GM18505 (cell line): ENCODE results near the gene APCDD1L.
"Not testable (repeated sequence)": the region's sequence is repeated elsewhere in the genome, so short reads cannot be mapped to it uniquely, and the experiment has no call there.

ENCODE experiments used
- ATAC-seq: cut with Tn5 transposase; IDR thresholded peaks from one replicate; pipeline ENCODE4 v1.9.1; 2021; ENCODE audit not compliant: unreplicated experiment
- POLR2A ChIP-seq: IDR thresholded peaks from 4 replicates; pipeline ENCODE4 v1.6.1; 2011; ENCODE audit warnings: borderline replicate concordance; ENCODE audit not compliant: insufficient read depth, insufficient read length; ENCODE audit errors: extremely low read depth

APCDD1L gene

DNA sequence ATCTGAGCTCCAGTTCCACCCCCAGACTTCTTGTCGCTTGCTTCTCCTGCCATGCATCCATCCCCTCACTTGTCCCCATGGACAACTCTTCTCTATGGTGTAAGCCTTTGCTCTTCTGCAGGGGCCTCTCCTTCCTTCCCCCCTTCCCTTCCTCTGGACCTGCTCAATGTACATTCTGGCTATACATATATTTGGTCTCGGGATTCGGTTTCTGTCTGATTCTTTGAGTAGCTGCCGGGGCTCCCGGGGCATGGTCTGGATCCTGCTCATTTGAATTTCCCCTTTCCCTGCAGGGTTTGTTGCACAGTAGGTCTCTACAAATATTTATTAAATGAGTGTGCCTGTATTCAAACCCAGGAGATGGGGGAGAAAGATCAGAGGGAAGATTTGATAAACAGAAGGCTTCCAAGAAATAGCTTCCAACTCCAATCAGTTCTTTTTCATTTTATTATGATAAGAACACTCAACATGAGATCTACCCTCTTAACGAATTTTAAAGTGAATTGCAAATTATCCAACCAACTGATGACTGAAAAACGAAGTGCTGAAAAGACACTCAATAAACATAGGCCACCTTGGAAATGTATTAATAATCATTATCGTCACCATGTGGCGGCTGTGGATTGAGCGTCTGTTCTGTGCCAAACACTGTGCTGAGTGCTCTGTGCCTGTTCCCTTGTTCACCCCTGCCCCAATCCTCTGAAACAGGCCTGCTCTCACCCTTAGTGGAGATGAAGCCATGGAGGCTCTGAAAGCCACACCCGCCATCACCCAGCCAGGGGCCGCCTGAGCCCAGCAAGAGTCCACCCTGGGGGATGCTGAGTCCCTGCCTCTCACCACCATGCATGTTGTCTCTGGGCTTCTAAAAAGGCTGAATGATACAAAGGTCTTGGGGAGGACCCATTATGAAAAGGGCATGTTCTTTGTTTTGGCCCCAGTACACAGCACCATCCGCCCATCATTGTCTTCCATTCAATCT is 34.3 kb upstream of the APCDD1L start:
- no peak for ATAC-seq
- TF ChIP-seq POLR2A = no peak

DNA sequence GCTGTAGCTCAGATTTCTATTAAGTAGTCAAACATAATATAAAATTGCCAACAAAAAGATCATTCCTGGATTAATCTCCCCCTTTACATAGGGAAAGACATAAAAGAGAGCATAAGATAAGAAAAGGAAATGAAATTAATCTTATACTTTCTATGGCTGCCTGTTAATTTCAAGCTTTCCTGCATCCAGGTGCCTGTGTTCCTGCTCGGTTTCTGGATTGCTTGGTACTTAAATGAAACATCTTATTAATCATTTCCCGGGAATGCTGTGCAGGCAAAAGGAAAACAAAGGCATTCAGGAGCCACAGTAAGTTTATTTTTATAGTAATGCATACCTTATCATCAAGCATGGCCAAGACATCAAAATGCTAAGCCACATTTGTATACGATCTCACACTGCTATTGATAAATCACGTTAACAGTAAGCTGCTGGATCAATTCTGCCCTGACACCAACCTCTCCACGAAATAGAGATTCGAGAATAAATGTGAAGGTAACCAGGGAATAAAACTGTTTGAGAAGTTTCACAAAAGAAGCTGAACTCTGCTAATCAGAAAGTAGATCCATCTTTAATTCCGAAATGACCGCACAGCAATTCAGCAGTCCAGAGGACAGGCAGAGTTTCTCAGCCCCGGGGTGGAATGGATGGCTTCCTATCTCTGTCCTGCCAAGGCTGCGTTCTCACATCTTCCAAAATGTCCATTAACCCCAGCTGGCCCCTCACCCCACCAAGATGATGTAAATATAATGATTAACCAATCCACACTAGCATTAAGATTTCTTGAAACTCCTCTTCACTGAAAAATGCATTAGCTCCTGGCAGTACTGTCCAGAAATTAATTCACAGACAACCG is 32.6 kb upstream of the APCDD1L start:
- TF ChIP-seq POLR2A = no peak
- ATAC-seq = no peak

DNA sequence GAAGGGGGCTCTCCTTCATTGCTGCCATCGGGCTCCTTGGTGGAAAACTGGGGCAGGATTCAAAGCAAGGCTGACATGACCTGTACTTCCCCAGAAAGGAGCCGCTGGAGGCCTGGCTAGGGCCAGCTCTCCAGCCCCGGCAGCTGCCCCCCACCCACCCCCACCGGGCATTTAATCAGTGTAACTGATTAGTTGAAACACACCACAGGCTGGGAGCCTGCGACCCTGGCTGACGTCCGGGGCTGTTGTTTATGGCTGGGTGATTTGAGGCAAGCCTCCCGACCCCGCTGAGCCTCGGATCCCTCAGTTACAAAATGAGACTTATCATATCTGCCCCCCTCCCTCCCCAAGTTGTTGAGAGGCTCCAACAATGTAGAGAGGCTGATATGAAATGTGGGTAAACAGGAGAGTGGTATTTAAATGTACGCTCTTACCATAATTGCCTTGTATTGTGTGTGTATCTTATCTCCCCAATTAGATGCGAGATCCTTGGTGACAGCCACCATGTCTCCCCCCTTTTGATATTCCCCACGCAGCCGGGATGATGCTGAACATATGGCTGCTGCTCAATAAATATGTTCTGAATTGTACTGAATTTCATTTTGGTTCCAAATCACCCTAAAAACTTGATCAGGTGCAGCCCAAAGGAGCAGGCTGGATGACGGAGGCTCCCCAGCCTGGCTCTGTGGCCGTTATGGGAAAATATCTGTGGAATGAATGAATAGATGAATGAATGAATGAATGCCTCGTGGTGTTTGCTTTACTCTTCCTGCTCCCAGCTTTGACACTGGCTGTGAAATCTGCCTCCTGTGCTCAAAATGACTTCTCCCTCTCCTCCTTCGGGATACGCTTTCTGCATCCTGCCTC is 31.8 kb upstream of the APCDD1L start:
- TF ChIP-seq POLR2A = no peak
- ATAC-seq = no peak

DNA sequence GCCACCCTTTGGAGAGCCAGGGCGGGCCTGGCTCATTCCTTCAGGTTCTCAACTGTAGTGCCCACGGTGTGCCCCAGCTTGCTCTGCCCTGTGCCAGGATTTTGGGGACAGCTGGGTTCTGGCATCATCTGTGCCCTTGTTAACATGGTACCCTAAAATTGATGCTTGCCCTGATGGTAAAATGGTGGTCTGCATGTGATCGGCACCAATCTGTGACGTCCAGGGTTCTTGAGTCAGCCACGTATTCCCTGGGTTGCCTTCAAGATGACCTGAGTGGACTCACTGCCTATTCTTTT is 31.2 kb upstream of the APCDD1L start:
- no peak for TF ChIP-seq POLR2A
- ATAC-seq = no peak

DNA sequence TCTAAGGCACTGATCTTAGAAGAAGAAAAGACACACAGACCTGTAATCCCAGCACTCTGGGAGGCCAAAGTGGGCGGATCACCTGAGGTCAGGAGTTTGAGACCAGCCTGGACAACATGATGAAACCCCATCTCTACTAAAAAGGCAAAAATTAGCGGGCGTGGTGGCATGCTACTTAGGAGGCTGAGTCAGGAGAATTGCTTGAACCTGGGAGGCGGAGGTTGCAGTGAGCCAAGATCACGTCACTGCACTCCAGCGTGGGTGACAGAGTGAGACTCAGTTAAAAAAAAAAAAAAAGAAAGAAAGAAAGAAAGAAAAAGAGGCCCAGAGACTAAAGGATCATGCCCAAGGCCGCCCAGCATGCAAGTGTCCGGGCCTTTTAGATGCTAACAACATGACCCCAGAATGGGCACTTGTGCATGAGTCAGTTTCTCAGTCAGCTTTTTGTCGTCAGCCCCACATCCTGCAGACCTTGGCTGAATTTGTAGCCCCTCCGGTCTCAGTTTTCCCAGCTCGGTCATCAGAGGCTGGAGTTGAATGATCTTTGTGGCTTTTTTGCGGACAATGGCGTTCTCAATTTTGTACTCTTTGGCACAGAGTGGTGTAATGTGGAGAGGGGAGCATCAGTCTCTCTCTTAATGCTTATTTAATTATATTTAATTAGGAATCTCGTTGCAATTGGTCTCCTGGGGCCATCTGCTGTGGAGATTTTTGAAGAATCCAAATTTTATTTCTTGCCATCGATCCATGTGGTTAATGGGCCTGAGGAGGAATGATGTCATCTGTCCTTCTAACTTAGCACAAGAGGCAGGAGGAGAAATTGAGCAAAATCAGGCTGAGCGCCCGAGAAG is 30.6 kb upstream of the APCDD1L start:
- TF ChIP-seq POLR2A = no peak
- ATAC-seq = no peak

DNA sequence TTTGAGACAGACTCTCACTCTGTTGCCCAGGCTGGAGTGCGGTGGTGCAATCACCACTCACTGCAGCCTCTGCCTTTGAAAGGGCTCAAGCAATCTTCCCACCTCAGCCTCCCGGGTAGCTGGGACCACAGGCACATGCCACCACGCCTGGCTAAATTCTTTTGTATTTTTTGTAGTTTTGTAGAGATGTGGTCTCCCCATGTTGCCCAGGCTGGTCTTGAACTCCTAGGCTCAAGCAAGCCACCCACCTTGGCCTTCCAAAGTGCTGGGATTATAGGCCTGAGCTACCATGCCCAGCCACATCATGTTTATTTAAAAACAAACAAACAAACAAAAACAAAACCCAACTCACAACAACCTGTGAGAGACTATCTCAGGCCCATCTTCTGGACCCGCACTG is 29.7 kb upstream of the APCDD1L start:
- ATAC-seq = no peak
- no peak for TF ChIP-seq POLR2A

DNA sequence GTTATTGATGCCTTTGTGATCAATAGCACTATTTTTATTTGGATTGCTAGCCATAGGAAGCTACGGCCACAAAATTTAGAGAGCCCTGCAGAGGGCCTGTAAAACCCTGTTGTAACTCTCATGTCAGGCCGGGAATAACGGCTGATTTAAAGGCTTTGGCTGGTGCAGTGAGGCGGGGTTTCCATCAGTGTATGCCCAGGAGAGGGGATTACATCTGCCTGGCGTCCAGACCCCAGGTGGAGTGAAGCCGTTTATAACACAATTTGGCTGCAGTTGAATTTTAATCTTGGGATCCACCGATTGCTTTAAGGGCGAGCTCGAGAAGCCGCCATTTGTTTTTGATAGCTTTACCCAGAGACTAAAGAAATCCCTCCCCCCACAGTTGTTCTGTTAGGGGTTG is 29.1 kb upstream of the APCDD1L start:
- TF ChIP-seq POLR2A = no peak
- no peak for ATAC-seq

DNA sequence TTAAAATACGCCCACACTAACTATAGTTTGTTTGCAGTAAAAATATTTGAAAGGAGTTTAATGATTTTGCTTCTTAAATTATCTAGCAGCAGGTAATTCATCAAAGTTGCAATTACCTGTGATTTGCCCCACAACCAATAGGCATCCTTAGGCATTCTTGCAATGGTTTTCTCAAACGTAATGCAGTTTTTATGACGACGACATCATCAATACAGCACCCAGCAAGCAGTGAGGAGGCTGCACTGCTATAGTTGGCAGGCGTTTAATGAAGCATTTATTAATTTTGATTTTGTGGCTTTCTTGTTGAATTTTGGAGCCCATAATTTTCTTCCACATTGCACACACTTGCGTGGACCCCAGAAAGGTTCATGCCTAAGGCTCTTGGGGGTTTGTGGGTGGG is 28.1 kb upstream of the APCDD1L start:
- no peak for ATAC-seq
- TF ChIP-seq POLR2A = no peak

DNA sequence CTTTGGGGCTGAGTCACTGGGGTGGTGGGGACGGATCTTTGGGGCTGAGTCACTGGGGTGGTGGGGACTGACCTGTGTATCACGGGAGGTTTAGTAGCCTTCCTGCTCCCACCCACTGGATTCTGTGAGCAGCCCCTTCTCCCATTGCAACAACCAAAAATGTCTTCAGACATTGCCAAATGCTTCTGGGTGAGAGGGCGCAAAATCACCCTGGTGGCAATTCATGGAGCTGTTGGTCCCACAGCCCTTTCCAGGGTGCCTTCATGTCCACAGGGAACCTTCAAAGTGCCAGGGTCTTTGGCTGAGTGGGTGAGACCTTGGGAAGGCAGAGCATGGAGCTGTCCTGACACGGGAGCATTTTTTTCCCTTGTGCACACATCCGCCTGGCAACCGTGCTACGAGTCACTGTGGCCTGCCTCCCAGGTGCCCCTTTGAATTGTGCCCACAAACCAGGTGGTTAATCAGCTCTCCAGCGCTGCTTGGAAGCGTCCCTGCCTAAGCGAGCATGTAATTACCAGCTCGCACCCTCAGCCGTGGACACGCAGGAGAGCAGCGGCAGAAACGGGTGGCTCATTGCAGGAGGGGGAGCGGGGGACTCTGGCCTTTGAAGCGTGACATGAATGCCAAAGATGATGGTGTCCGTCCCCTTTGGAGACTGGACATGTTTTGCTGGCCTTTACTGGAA is 27.4 kb upstream of the APCDD1L start:
- ATAC-seq = no peak
- no peak for TF ChIP-seq POLR2A

DNA sequence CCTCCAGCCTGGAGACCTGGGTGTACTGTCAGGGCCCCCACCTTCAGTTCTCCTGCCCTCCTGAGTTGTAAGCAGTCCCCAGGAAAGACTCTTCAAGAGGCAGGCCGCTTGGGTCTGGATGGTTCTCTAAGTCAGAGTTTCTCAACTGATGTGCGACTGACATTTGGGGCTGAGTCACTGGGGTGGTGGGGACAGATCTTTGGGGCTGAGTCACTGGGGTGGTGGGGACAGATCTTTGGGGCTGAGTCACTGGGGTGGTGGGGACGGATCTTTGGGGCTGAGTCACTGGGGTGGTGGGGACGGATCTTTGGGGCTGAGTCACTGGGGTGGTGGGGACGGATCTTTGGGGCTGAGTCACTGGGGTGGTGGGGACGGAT is 26.8 kb upstream of the APCDD1L start:
- not testable (repeated sequence) for ATAC-seq

DNA sequence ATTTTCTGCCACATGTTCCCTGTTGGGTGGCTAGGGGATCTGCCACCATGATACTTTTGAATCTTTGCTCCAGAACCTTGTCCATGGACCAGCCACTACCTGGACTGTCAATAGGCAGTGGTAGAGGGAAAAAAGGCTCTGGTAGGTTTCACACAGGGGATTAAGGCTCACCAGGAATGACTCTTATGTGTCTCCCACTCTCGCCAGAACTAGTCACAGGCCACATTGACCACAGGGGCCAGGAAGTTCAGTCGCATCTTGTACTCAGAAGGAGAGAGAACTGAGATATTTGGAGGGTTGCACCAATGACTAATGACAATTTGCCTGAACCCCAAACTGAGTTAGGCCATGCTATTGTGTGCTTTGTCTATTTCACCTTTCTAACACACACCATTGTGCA is 23.6 kb upstream of the APCDD1L start:
- no peak for ATAC-seq

DNA sequence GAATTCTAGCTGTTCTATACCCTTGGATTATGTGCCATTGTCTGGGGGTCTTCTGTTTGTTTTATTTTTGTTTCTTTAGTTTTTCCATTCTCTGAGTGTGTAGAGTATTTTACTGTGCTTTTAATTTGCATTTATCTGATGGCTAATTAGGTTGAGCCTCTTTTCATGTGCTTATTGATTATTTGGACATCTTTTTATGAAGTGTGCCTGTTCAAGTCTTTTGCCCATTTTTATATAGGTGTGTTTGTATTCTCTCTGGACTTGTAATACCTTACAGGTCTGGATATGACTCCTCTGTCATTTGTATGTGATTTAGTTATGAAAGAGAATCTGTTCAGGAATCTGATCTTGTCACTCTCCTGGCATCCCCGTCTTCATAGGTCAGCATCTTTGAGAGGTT is 22.6 kb upstream of the APCDD1L start:
- ATAC-seq = no peak
- TF ChIP-seq POLR2A = no peak

More for the DNA sequence above, 23.6 kb upstream of the APCDD1L start:
- TF ChIP-seq POLR2A = no peak

DNA sequence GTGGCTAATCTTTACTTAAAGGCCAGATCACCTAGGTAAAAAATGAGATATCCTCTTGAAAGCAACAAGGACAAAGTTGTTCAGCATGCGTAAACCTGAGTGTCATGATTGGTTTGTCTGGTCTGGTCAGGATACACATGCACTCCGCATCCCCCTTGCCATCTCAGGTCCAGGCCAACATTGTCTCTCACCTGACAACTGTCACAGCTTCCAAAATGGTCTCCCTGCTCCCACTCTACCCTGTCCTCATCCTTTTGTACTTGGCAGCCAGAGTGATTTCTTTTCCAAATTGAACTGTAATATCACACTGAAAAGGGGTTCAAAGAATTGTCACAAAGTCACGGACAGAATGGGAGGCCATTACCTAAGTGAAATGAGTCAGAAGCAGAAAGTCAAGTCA is 21.1 kb upstream of the APCDD1L start:
- no peak for TF ChIP-seq POLR2A
- ATAC-seq = no peak

DNA sequence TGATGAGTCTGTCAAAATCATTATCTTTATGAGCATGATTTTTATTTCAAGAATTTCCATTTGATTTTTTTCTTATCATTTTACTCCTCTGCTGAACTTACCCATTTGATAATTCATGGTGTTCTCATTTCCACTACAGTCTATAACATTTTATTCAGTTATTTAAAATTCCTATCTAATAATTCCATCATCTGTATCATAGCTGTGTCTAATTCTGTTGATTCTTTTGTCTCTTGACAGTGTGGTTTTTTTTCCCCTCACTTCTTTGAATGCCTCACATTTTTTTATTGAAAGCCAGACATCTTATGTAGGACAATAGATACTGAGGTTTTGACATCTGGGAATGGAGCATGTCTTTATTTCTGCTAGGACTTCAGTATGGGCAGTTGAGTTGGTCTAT is 16.5 kb upstream of the APCDD1L start:
- ATAC-seq = no peak
- no peak for TF ChIP-seq POLR2A
